HepG2 (cell line): ENCODE data around the gene PXMP4. TPM values are rescaled to one million over a fixed set of nuclear protein-coding genes. Genes with fewer than 3 reads are reported as not detected.

Experiments
- ARNT ChIP-seq: fragments of 450-650 bp; IDR thresholded peaks from 2 replicates; pipeline ENCODE4 v1.6.1; 2017
- CREB1 ChIP-seq, 2 experiments: fragments of 450-650 bp in 1 of 2; IDR thresholded peaks; 2 replicates each; pipeline ENCODE4 v1.6.1; 2016 to 2017; ENCODE audit warnings: control low read depth in 1 of 2, mild to moderate bottlenecking in 1 of 2, missing compliant biosample characterization in 1 of 2, missing genetic modification characterization in 1 of 2
- JUNB ChIP-seq: sonication (generic); formaldehyde crosslinking; IDR thresholded peaks from 2 replicates; pipeline ENCODE4 v1.8.0; 2022; ENCODE audit warnings: missing genetic modification reagents, mild to moderate bottlenecking, borderline replicate concordance
- PITX1 ChIP-seq: sonication (generic); formaldehyde crosslinking; IDR thresholded peaks from 2 replicates; pipeline ENCODE4 v1.5.1; 2020; ENCODE audit warnings: mild to moderate bottlenecking, missing genetic modification reagents
- TP53 ChIP-seq: sonication (generic); formaldehyde crosslinking; conservative IDR thresholded peaks from 2 replicates; pipeline ENCODE4 v1.4.0; 2020; ENCODE audit warnings: missing genetic modification reagents
- YEATS4 ChIP-seq: sonication (generic); formaldehyde crosslinking; IDR thresholded peaks from 2 replicates; pipeline ENCODE4 v1.4.0; 2020; ENCODE audit warnings: missing genetic modification reagents, borderline replicate concordance
- ZBTB1 ChIP-seq: sonication (generic); formaldehyde crosslinking; IDR thresholded peaks from 2 replicates; pipeline ENCODE4 v1.4.0; 2020; ENCODE audit warnings: missing genetic modification reagents, borderline replicate concordance
- ZFP82 ChIP-seq: sonication (generic); formaldehyde crosslinking; IDR thresholded peaks from 2 replicates; pipeline ENCODE4 v1.5.1; 2020; ENCODE audit warnings: mild to moderate bottlenecking, missing genetic modification reagents, borderline replicate concordance
- ZGPAT ChIP-seq: IDR thresholded peaks from 2 replicates; pipeline ENCODE4 v1.6.1; 2016; ENCODE audit warnings: mild to moderate bottlenecking
- ZNF432 ChIP-seq: sonication (generic); formaldehyde crosslinking; IDR thresholded peaks from 2 replicates; pipeline ENCODE4 v1.5.0; 2020; ENCODE audit warnings: missing genetic modification reagents, mild to moderate bottlenecking, borderline replicate concordance
- ZNF629 ChIP-seq: sonication (generic); formaldehyde crosslinking; conservative IDR thresholded peaks from 2 replicates; pipeline ENCODE4 v1.5.0; 2020; ENCODE audit warnings: missing genetic modification reagents
- ZSCAN20 ChIP-seq: sonication (generic); formaldehyde crosslinking; IDR thresholded peaks from 2 replicates; pipeline ENCODE4 v1.4.0; 2020; ENCODE audit warnings: missing genetic modification reagents, mild to moderate bottlenecking, borderline replicate concordance
- polyA plus RNA-seq, 8 experiments: library from polyadenylated mRNA; depleted of rRNA in 3 of 8; stranded (reverse) in 7 of 8; unstranded in 1 of 8; fragments of >200 nt; fragmentation: Illumina TruSeq in 4 of 8; extraction: Trizol in 4 of 8; gene quantifications; 2 replicates each; pipeline versions ENCODE4 v1.2.1 to v1.2.3, GENCODE V29; 2011 to 2016; ENCODE audit warnings: low read depth in 4 of 8, missing spikeins in 1 of 8, mixed read lengths in 1 of 8; ENCODE audit not compliant: insufficient read depth in 1 of 8
- total RNA-seq, 5 experiments: library from RNA; depleted of rRNA; stranded (reverse); fragments of >200 nt; fragmentation: Illumina TruSeq; extraction: Trizol; gene quantifications; 2 replicates each; pipeline ENCODE4 v1.2.3, GENCODE V29; 2016; ENCODE audit warnings: low read depth in 1 of 5
- TF ChIP-seq, protein P1 (sequence below): sonication (generic); formaldehyde crosslinking; IDR thresholded peaks from 2 replicates; pipeline ENCODE4 v1.4.0; 2020; ENCODE audit warnings: mild to moderate bottlenecking, missing genetic modification reagents
- TF ChIP-seq, protein P2 (sequence below), 2 experiments: sonication (generic) in 1 of 2; formaldehyde crosslinking in 1 of 2; IDR thresholded peaks; 2 replicates each; pipeline versions ENCODE4 v1.6.1 to v1.9.0; 2014 to 2022; ENCODE audit warnings: antibody characterized with exemption in 1 of 2, borderline replicate concordance in 1 of 2, inconsistent platforms in 1 of 2, low read depth in 1 of 2, missing genetic modification reagents in 1 of 2

Gene PXMP4
- total and polyA plus RNA-seq, 2 of the 13 experiments (the other 11 are each of a cell fraction or from before 2014, with no cell fraction given): not detected

DNA sequence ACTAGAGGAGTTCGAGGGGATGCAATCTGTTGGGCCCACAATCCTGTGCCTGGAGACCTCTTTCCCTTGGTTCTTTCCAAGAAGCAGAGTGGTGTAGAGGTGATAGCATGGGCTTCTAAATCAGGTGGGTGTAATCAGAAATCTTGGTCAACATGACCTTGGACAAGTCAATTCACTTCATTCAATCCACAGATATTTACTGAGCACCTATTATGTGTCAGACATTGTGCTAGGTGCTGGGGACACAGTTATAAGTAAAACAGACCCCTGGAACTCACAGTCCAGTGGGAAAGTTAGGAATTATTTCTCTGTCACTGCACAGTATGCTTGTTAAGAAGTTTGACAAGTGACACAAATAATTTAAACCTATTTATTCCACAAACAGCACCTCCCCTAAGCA, 30.6 kb downstream of the PXMP4 start (continued):
- 0 out of 2 replicates have a peak, but pooled peaks have one; percentile 5 for TF ChIP-seq ZGPAT (CRISPR knock-in tag)
- TF ChIP-seq, protein P1, sequence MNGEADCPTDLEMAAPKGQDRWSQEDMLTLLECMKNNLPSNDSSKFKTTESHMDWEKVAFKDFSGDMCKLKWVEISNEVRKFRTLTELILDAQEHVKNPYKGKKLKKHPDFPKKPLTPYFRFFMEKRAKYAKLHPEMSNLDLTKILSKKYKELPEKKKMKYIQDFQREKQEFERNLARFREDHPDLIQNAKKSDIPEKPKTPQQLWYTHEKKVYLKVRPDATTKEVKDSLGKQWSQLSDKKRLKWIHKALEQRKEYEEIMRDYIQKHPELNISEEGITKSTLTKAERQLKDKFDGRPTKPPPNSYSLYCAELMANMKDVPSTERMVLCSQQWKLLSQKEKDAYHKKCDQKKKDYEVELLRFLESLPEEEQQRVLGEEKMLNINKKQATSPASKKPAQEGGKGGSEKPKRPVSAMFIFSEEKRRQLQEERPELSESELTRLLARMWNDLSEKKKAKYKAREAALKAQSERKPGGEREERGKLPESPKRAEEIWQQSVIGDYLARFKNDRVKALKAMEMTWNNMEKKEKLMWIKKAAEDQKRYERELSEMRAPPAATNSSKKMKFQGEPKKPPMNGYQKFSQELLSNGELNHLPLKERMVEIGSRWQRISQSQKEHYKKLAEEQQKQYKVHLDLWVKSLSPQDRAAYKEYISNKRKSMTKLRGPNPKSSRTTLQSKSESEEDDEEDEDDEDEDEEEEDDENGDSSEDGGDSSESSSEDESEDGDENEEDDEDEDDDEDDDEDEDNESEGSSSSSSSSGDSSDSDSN (CRISPR knock-in tag): 0 out of 2 replicates have a peak, but pooled peaks have one; percentile 25
- TF ChIP-seq YEATS4 (CRISPR knock-in tag): no peak
- TF ChIP-seq JUNB (CRISPR knock-in tag): no peak
- TF ChIP-seq, protein P2, sequence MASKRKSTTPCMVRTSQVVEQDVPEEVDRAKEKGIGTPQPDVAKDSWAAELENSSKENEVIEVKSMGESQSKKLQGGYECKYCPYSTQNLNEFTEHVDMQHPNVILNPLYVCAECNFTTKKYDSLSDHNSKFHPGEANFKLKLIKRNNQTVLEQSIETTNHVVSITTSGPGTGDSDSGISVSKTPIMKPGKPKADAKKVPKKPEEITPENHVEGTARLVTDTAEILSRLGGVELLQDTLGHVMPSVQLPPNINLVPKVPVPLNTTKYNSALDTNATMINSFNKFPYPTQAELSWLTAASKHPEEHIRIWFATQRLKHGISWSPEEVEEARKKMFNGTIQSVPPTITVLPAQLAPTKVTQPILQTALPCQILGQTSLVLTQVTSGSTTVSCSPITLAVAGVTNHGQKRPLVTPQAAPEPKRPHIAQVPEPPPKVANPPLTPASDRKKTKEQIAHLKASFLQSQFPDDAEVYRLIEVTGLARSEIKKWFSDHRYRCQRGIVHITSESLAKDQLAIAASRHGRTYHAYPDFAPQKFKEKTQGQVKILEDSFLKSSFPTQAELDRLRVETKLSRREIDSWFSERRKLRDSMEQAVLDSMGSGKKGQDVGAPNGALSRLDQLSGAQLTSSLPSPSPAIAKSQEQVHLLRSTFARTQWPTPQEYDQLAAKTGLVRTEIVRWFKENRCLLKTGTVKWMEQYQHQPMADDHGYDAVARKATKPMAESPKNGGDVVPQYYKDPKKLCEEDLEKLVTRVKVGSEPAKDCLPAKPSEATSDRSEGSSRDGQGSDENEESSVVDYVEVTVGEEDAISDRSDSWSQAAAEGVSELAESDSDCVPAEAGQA (IDR thresholded peaks at IDR 0.05; ENCODE audit: low read depth): no peak
- TF ChIP-seq, protein P2 (CRISPR knock-in tag; IDR thresholded peaks at IDR 0.05; ENCODE audit: borderline replicate concordance): no peak
- no peak for TF ChIP-seq PITX1 (CRISPR knock-in tag)
- TF ChIP-seq CREB1 (IDR thresholded peaks at IDR 0.05): no peak
- no peak for TF ChIP-seq CREB1 (CRISPR knock-in tag; IDR thresholded peaks at IDR 0.05)
- peak; percentile 73; the same call in 1 of the 2 replicates for TF ChIP-seq TP53 (CRISPR knock-in tag)
- 0 out of 2 replicates have a peak, but pooled peaks have one; percentile 8 for TF ChIP-seq ZFP82
- TF ChIP-seq ZNF629 (CRISPR knock-in tag): peak; percentile 37; the same call in 1 of the 2 replicates
- TF ChIP-seq ZSCAN20 (CRISPR knock-in tag): peak; percentile 60; the same call in 1 of the 2 replicates
- no peak for TF ChIP-seq ARNT
- TF ChIP-seq ZNF432 (CRISPR knock-in tag): no peak
- TF ChIP-seq ZBTB1 (CRISPR knock-in tag): no peak
